Kidney (tissue), 14 donors: ENCODE results near the gene TMC2. TPM values are rescaled to one million over a fixed set of nuclear protein-coding genes. Genes with fewer than 3 reads are reported as not detected.

Experiments
- DNase-seq, 5 donors: peaks; one replicate each; pipeline ENCODE4 v3.0.0-alpha.2; 2013 to 2020
- FAIRE-seq: peaks from 2 replicates; lab custom pipeline; 2012; peaks lifted over from hg19 to GRCh38; lab: Jason Lieb, UNC
- H3K27ac ChIP-seq, 2 donors: one replicate each; pipeline ENCODE4 v1.7.0; 2013; ENCODE audit warnings: low read depth in 2 of 2, low read length in 2 of 2, inconsistent platforms in 1 of 2
- H3K27me3 ChIP-seq: one replicate; pipeline ENCODE4 v1.7.1; 2013; ENCODE audit warnings: low read length, inconsistent platforms; ENCODE audit not compliant: control insufficient read depth, insufficient read depth
- H3K36me3 ChIP-seq, 3 donors: one replicate each; pipeline versions ENCODE4 v1.7.0 to v1.7.1; 2013; ENCODE audit warnings: low read length in 3 of 3, control low read depth in 1 of 3, inconsistent platforms in 1 of 3; ENCODE audit not compliant: insufficient read depth in 3 of 3, control insufficient read depth in 2 of 3
- H3K4me1 ChIP-seq, 3 donors: one replicate each; pipeline versions ENCODE4 v1.7.0 to v1.7.1; 2013; ENCODE audit warnings: low read length in 3 of 3, inconsistent platforms in 1 of 3, low read depth in 1 of 3; ENCODE audit not compliant: control insufficient read depth in 2 of 3, insufficient read depth in 2 of 3
- H3K4me3 ChIP-seq, 3 donors: one replicate each; pipeline versions ENCODE4 v1.7.0 to v1.8.1; 2013; ENCODE audit warnings: low read length in 3 of 3, control low read depth in 1 of 3, inconsistent platforms in 1 of 3
- H3K9ac ChIP-seq, 3 donors: one replicate each; pipeline versions ENCODE4 v1.7.0 to v1.7.1; 2013; ENCODE audit warnings: low read length in 3 of 3, control low read depth in 1 of 3, inconsistent platforms in 1 of 3
- H3K9me3 ChIP-seq, 3 donors: one replicate each; pipeline versions ENCODE4 v1.7.0 to v1.7.1; 2013; ENCODE audit warnings: low read length in 3 of 3, control low read depth in 1 of 3, inconsistent platforms in 1 of 3; ENCODE audit not compliant: control insufficient read depth in 2 of 3, insufficient read depth in 1 of 3
- CTCF ChIP-seq: IDR thresholded peaks from 3 replicates; pipeline ENCODE4 v1.5.1; 2012; ENCODE audit warnings: mild to moderate bottlenecking, moderate library complexity, borderline replicate concordance; ENCODE audit not compliant: insufficient read depth; ENCODE audit errors: extremely low read depth
- intact Hi-C: fragments of 100-400 bp; cut with DNase I; formaldehyde crosslinking; loops from one replicate; pipeline ENCODE4 v1.11.1; 2022
- polyA plus RNA-seq: library from polyadenylated mRNA; stranded (reverse); fragments of 350-450 nt; fragmentation: Illumina TruSeq; extraction: RNeasy Lipid Tissue Mini Kit (QIAGEN cat#74804); gene quantifications from one replicate; pipeline ENCODE4 v1.2.3, GENCODE V29; 2014; ENCODE audit warnings: low read depth, low replicate concordance; ENCODE audit not compliant: insufficient read depth
- total RNA-seq: library from RNA; stranded (reverse); fragmentation: NEBNext Ultra II Directional; extraction: Animal tissue kit (Norgen Biotek cat#: 25700); gene quantifications from one replicate; pipeline ENCODE4 v1.2.1, GENCODE V29; 2021
- donor health status: control.
- donor health status: control.
- donor health status: control.
- donor health status: control.
- donor health status: control.
- donor health status: DM: yes; HTN: yes; CAD: no.
- donor health status: Normal renal cell carcinoma (clear cell type).

Gene TMC2
- total and polyA plus RNA-seq, 2 donors from 2014 or later = not detected

GRCh38 chr20:2507875-2508630, 28.3 kb upstream of the TMC2 start:
- peak overlapping the region; percentile 80 to 98 (median 91) for H3K4me3 ChIP-seq
- TF ChIP-seq CTCF = no peak
- intact Hi-C loops = no loop called here
- FAIRE-seq (no peak), DNase-seq (peak in 2 of 5 donors; percentile 16 to 70)
- no peaks in the 10 kb centered on the region for H3K27me3 ChIP-seq
- no peaks in the 10 kb centered on the region for H3K36me3 ChIP-seq
- H3K9me3 ChIP-seq = no peaks in the 10 kb centered on the region
- H3K9ac ChIP-seq = peak overlapping the region; percentile 55 to 97 (median 93)
- H3K27ac ChIP-seq = peak overlapping the region in 1 of 2 donors; percentile 85
- H3K4me1 ChIP-seq = peaks cover 0 to 7% (median 0%) of the 10 kb centered on the region in 3 donors

- intact Hi-C loops = no loop called here
- Histone ChIP-seq H3K27ac (peak within 1 kb of the TSS; percentile 78 to 85), H3K4me3 (peak within 1 kb of the TSS; percentile 80 to 98 (median 91)), H3K9me3 (no peaks in the 10 kb centered on the region), H3K9ac (peak within 1 kb of the TSS; percentile 55 to 97 (median 93)), H3K4me1 (peaks cover 0 to 7% (median 0%) of the 10 kb centered on the region in 3 donors), H3K27me3 (no peaks in the 10 kb centered on the region), H3K36me3 (no peaks in the 10 kb centered on the region)
- no peak for FAIRE-seq
- peak; percentile 88 to 96 (median 89) for DNase-seq
- no peak for TF ChIP-seq CTCF
These were observed 27.5 kb upstream of the TMC2 start, which contains the start of gene ZNF343 for GRCh38 chr20:2508631-2509467. Gene ZNF343 (minus strand): TSS chr20:2508915. CDS start chr20:2493895, 15,020 bp downstream.

GRCh38 chr20:2509468-2509781, 26.9 kb upstream of the TMC2 start:
- DNase-seq (no peak), FAIRE-seq (no peak)
- intact Hi-C loops = no loop called here
- TF ChIP-seq CTCF = no peak
- no peaks in the 10 kb centered on the region for H3K27me3 ChIP-seq
- peak overlapping the region; percentile 80 to 98 (median 91) for H3K4me3 ChIP-seq
- H3K9me3 ChIP-seq = no peaks in the 10 kb centered on the region
- peaks cover 0 to 7% (median 0%) of the 10 kb centered on the region in 3 donors for H3K4me1 ChIP-seq
- H3K27ac ChIP-seq = peak overlapping the region in 1 of 2 donors; percentile 85
- no peaks in the 10 kb centered on the region for H3K36me3 ChIP-seq
- peak overlapping the region; percentile 55 to 97 (median 68) for H3K9ac ChIP-seq
